Measurements from ENCODE around the gene TMEM131. TPM values are rescaled to one million over a fixed set of nuclear protein-coding genes. Genes with fewer than 3 reads are reported as not detected.
"Not testable (repeated sequence)": the region's sequence is repeated elsewhere in the genome, so short reads cannot be mapped to it uniquely, and the experiment has no call there.

The TMEM131 gene
- total RNA-seq, 1 donor from 2014 or later, result 31.4 TPM

DNA sequence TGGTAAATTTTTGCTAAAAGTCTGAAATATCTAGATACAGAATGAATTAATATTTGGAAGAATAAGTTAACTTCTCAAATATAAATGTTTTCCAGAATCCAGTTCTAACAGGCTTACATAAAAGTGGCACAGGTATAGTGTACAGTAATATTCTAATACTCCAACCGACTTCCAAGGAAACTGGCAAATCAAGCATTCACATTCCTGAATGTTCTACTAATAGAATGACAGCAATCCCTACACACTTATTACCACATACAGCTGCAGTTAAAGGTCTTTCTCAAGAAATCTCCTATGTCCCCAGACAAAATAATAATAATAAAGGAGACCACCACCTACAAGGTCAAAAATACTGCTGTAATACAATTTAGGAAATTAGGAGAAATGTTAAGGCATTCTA lies 31.9 kb downstream of the TMEM131 start:
- no peak overlapping the region for H3K4me3 Mint-ChIP-seq (ENCODE audit: unreplicated experiment)
- no peaks in the 10 kb centered on the region for H3K9me3 Mint-ChIP-seq (ENCODE audit: low read depth)
- H3K4me1 Mint-ChIP-seq (ENCODE audit: low read depth), result peaks cover 29% of the 10 kb centered on the region
- TF ChIP-seq, protein P1, sequence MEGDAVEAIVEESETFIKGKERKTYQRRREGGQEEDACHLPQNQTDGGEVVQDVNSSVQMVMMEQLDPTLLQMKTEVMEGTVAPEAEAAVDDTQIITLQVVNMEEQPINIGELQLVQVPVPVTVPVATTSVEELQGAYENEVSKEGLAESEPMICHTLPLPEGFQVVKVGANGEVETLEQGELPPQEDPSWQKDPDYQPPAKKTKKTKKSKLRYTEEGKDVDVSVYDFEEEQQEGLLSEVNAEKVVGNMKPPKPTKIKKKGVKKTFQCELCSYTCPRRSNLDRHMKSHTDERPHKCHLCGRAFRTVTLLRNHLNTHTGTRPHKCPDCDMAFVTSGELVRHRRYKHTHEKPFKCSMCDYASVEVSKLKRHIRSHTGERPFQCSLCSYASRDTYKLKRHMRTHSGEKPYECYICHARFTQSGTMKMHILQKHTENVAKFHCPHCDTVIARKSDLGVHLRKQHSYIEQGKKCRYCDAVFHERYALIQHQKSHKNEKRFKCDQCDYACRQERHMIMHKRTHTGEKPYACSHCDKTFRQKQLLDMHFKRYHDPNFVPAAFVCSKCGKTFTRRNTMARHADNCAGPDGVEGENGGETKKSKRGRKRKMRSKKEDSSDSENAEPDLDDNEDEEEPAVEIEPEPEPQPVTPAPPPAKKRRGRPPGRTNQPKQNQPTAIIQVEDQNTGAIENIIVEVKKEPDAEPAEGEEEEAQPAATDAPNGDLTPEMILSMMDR (IDR thresholded peaks at IDR 0.05), result no peak
- H3K27me3 Mint-ChIP-seq (ENCODE audit: low read depth), result no peaks in the 10 kb centered on the region
- no peak for DNase-seq (ENCODE audit: low spot score)
- peaks cover 3% of the 10 kb centered on the region for H3K36me3 Mint-ChIP-seq (ENCODE audit: low read depth)
- no peak overlapping the region for H3K27ac Mint-ChIP-seq (ENCODE audit: unreplicated experiment)

DNA sequence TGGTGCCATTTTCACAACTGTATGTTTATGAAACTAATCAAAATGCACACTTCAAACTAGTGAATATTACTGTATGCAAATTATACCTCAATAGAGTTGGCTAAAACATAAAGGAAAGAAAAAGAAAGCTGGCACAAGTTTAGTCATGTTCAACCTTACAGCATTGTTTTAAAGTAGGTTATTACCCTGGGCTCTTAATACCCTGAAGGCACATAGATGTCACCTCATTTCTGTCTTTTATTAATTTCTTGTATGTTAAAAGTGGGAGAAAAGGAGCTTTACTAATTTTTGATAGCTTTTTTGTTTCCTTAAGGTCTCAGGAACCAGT lies 32.7 kb downstream of the TMEM131 start:
- H3K27ac Mint-ChIP-seq (ENCODE audit: unreplicated experiment), result peak overlapping the region; percentile 27
- TF ChIP-seq, protein P1 (IDR thresholded peaks at IDR 0.05), result no peak
- H3K4me1 Mint-ChIP-seq (ENCODE audit: low read depth), result peaks cover 34% of the 10 kb centered on the region
- H3K27me3 Mint-ChIP-seq (ENCODE audit: low read depth), result no peaks in the 10 kb centered on the region
- no peaks in the 10 kb centered on the region for H3K9me3 Mint-ChIP-seq (ENCODE audit: low read depth)
- H3K36me3 Mint-ChIP-seq (ENCODE audit: low read depth), result peaks cover 5% of the 10 kb centered on the region
- no peak for DNase-seq (ENCODE audit: low spot score)
- no peak overlapping the region for H3K4me3 Mint-ChIP-seq (ENCODE audit: unreplicated experiment)

DNA sequence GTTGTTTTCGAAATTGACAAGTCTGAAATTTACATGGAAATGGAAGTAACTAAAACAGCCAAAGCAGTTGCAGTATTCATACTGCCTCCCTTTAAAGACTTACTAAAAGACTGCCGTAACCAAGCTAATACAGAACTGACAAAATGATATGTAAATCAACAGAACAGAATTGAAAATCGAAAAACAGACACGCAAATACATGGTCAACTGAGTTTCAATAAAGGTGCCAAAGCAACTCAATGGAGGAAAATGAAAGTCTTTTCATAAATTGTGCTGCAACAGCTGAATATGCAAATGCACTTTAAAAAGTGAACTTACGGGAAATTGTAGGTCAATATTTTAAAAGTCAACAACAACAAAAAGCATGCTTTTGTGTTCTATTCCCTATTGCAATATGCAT lies 34.2 kb downstream of the TMEM131 start:
- Mint-ChIP-seq H3K27ac (ENCODE audit: unreplicated experiment) (no peak overlapping the region), H3K4me1 (ENCODE audit: low read depth) (peaks cover 34% of the 10 kb centered on the region)

GRCh38 chr2:97958184-97958583 lies 37.6 kb downstream of the TMEM131 start:
- TF ChIP-seq, protein P1 (IDR thresholded peaks at IDR 0.05), result no peak
- DNase-seq (ENCODE audit: low spot score), result no peak
- Mint-ChIP-seq H3K27ac (ENCODE audit: unreplicated experiment) (no peak overlapping the region), H3K36me3 (ENCODE audit: low read depth) (peaks cover 5% of the 10 kb centered on the region), H3K9me3 (ENCODE audit: low read depth) (no peaks in the 10 kb centered on the region), H3K4me3 (ENCODE audit: unreplicated experiment) (no peak overlapping the region), H3K27me3 (ENCODE audit: low read depth) (no peaks in the 10 kb centered on the region), H3K4me1 (ENCODE audit: low read depth) (peaks cover 24% of the 10 kb centered on the region)

More for the DNA sequence above, 34.2 kb downstream of the TMEM131 start:
- no peak for DNase-seq (ENCODE audit: low spot score)
- Mint-ChIP-seq H3K9me3 (ENCODE audit: low read depth) (no peaks in the 10 kb centered on the region), H3K36me3 (ENCODE audit: low read depth) (peaks cover 5% of the 10 kb centered on the region), H3K27me3 (ENCODE audit: low read depth) (no peaks in the 10 kb centered on the region), H3K4me3 (ENCODE audit: unreplicated experiment) (no peak overlapping the region)
- TF ChIP-seq, protein P1 (IDR thresholded peaks at IDR 0.05), result no peak

- TF ChIP-seq, protein P1 (IDR thresholded peaks at IDR 0.05), result no peak
- H3K27ac Mint-ChIP-seq (ENCODE audit: unreplicated experiment), result no peak overlapping the region
- H3K27me3 Mint-ChIP-seq (ENCODE audit: low read depth), result no peaks in the 10 kb centered on the region
- no peak for DNase-seq (ENCODE audit: low spot score)
- peaks cover 5% of the 10 kb centered on the region for H3K36me3 Mint-ChIP-seq (ENCODE audit: low read depth)
- peaks cover 20% of the 10 kb centered on the region for H3K4me1 Mint-ChIP-seq (ENCODE audit: low read depth)
- H3K4me3 Mint-ChIP-seq (ENCODE audit: unreplicated experiment), result no peak overlapping the region
- no peaks in the 10 kb centered on the region for H3K9me3 Mint-ChIP-seq (ENCODE audit: low read depth)
Measured at GRCh38 chr2:97957432-97958183, 38.1 kb downstream of the TMEM131 start.

DNA sequence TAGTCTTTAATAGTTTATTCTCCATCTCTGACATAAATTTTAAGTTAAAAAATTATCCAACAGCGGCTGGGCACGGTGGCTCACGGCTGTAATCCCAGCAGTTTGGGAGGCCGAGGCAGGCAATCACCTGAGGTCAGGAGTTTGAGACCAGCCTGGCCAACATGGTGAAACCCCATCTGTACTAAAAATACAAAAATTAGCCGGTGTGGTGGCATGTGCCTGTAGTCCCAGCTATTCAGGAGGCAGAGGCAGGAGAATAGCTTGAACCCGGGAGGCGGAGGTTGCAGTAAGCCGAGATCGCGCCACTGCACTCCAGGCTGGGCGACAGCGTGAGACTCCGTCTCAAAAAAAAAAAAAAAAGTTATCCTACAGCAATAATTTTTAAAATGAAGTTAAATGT lies 39.0 kb downstream of the TMEM131 start:
- not testable (repeated sequence) for H3K36me3 Mint-ChIP-seq (ENCODE audit: low read depth); H3K4me3 Mint-ChIP-seq (ENCODE audit: unreplicated experiment); H3K9me3 Mint-ChIP-seq (ENCODE audit: low read depth); DNase-seq (ENCODE audit: low spot score); H3K27me3 Mint-ChIP-seq (ENCODE audit: low read depth); H3K27ac Mint-ChIP-seq (ENCODE audit: unreplicated experiment)
- peaks cover 20% of the 10 kb centered on the region for H3K4me1 Mint-ChIP-seq (ENCODE audit: low read depth)

Data from chondrocyte (in vitro differentiated cells).